Tibial nerve (tissue), 4 donors: ENCODE measurements around the gene HTRA3. TPM values are rescaled to one million over a fixed set of nuclear protein-coding genes. Genes with fewer than 3 reads are reported as not detected.

Source experiments
- DNase-seq, 2 donors: peaks; one replicate each; pipeline ENCODE4 v3.0.0-alpha.2; 2019; ENCODE audit warnings: low spot score in 2 of 2
- H3K27ac ChIP-seq, 4 donors: fragments of 200-600 bp; sonication (generic) in 3 of 4; one replicate each; pipeline ENCODE4 v1.5.1; 2017 to 2019; ENCODE audit warnings: mild to moderate bottlenecking in 1 of 4
- H3K27me3 ChIP-seq, 2 donors: fragments of 200-600 bp; sonication (generic) in 1 of 2; one replicate each; pipeline versions ENCODE4 v1.5.1 to v1.6.0; 2017 to 2019
- H3K36me3 ChIP-seq, 3 donors: fragments of 200-600 bp; sonication (generic); one replicate each; pipeline ENCODE4 v1.5.1; 2018 to 2019
- H3K4me1 ChIP-seq, 4 donors: fragments of 200-600 bp; sonication (generic) in 3 of 4; one replicate each; pipeline ENCODE4 v1.5.1; 2017 to 2019
- H3K4me3 ChIP-seq, 4 donors: fragments of 200-600 bp; sonication (generic) in 3 of 4; one replicate each; pipeline ENCODE4 v1.5.1; 2017 to 2019; ENCODE audit warnings: mild to moderate bottlenecking in 1 of 4, moderate library complexity in 1 of 4
- H3K9me3 ChIP-seq, 4 donors: fragments of 200-600 bp; sonication (generic) in 3 of 4; one replicate each; pipeline ENCODE4 v1.5.1; 2017 to 2019
- CTCF ChIP-seq, 5 experiments: fragments of 200-600 bp in 3 of 5; fragments of 450-650 bp in 2 of 5; sonication (generic) in 3 of 5; IDR thresholded peaks; one replicate each; pipeline ENCODE4 v1.5.1; 2016 to 2019; ENCODE audit warnings: antibody characterized with exemption in 5 of 5, mild to moderate bottlenecking in 3 of 5, moderate library complexity in 2 of 5
- EP300 ChIP-seq, 2 donors: sonication (generic); formaldehyde crosslinking; IDR thresholded peaks; one replicate each; pipeline ENCODE4 v1.6.1; 2017; ENCODE audit warnings: antibody characterized with exemption in 2 of 2, mild to moderate bottlenecking in 1 of 2
- POLR2A ChIP-seq, 2 donors: fragments of 450-650 bp; IDR thresholded peaks; one replicate each; pipeline ENCODE4 v1.6.1; 2017; ENCODE audit warnings: antibody characterized with exemption in 2 of 2, mild to moderate bottlenecking in 2 of 2, moderate library complexity in 2 of 2
- WGBS, 2 donors: methylation state at CpG; one replicate each; pipeline ENCODE4 v1.1.5; 2018; 5-methylcytosine and 5-hydroxymethylcytosine counted together
- total RNA-seq, 4 donors: library from RNA; depleted of rRNA; stranded (reverse); fragments of >200 nt; gene quantifications; one replicate each; pipeline ENCODE4 v1.1.0, GENCODE V29; 2016

HTRA3 gene
- total RNA-seq, 4 donors from 2014 or later = 34.9 to 54.3 (median 43.5) TPM

GRCh38 chr4:8278421-8279287 is 9.1 kb downstream of the HTRA3 start:
- peaks cover 0 to 63% (median 8%) of the 10 kb centered on the region in 4 donors for H3K4me1 ChIP-seq
- TF ChIP-seq POLR2A (IDR thresholded peaks at IDR 0.05) (no peak), EP300 (IDR thresholded peaks at IDR 0.05) (no peak), CTCF (IDR thresholded peaks at IDR 0.05) (no peak)
- 34 to 35% methylated on average over 17 of the region's 17 CpGs for WGBS, 2 donors
- no peak overlapping the region for H3K27ac ChIP-seq
- no peak overlapping the region for H3K4me3 ChIP-seq
- H3K27me3 ChIP-seq = no peaks in the 10 kb centered on the region
- DNase-seq = no peak
- H3K9me3 ChIP-seq = no peaks in the 10 kb centered on the region
- H3K36me3 ChIP-seq = no peaks in the 10 kb centered on the region

- no peaks in the 10 kb centered on the region for H3K36me3 ChIP-seq
- 80 to 86% methylated on average over 19 to 22 of the region's 22 CpGs for WGBS, 2 donors
- H3K27me3 ChIP-seq = no peaks in the 10 kb centered on the region
- TF ChIP-seq CTCF (IDR thresholded peaks at IDR 0.05) = no peak
- TF ChIP-seq POLR2A (IDR thresholded peaks at IDR 0.05) = no peak
- no peak for TF ChIP-seq EP300 (IDR thresholded peaks at IDR 0.05)
- no peaks in the 10 kb centered on the region for H3K9me3 ChIP-seq
- H3K27ac ChIP-seq = no peak overlapping the region
- DNase-seq = no peak
- H3K4me3 ChIP-seq = no peak overlapping the region
- peaks cover 0 to 55% (median 5%) of the 10 kb centered on the region in 4 donors for H3K4me1 ChIP-seq
These were observed 10.0 kb downstream of the HTRA3 start for GRCh38 chr4:8279321-8280157.

GRCh38 chr4:8280158-8280875 is 10.8 kb downstream of the HTRA3 start:
- WGBS, 2 donors = 78 to 88% methylated on average over 20 of the region's 25 CpGs
- TF ChIP-seq EP300 (IDR thresholded peaks at IDR 0.05) (no peak), POLR2A (IDR thresholded peaks at IDR 0.05) (no peak), CTCF (IDR thresholded peaks at IDR 0.05) (no peak)
- H3K9me3 ChIP-seq = no peaks in the 10 kb centered on the region

DNA sequence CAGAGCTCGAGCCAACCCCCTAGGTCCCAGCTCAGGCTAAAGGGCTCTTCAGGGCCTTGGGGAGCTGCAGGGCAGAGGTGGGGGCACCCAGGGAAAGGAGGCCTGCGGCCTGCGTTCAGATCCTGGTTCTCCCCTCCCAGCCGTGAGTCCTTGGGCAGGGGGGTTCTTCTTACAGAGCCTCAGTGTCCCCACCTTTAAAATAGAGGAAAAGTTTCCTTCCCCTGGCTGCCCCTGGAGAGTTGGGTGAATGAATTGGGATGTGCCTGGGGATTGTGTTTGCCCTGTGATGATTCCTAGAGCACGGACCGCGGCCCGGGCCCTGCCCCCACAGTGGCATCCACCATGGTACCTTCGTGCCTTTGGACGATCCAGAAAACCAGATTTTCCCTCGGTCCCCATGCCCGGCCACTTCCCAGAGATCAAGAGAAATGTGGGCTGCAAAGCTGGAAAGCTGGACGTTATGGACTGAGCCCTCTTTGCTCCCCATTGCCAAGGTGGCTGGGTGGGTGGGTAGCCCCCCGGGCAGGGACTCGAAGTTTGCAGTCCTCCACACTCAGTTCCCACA is 11.4 kb downstream of the HTRA3 start:
- no peaks in the 10 kb centered on the region for H3K27me3 ChIP-seq
- H3K4me1 ChIP-seq = peaks cover 0 to 41% (median 0%) of the 10 kb centered on the region in 4 donors
- peak overlapping the region in 1 of 4 donors; percentile 26 for H3K27ac ChIP-seq
- H3K9me3 ChIP-seq = no peaks in the 10 kb centered on the region
- WGBS, 2 donors = 87% methylated on average over 15 of the region's 15 CpGs
- TF ChIP-seq POLR2A (IDR thresholded peaks at IDR 0.05) (no peak), EP300 (IDR thresholded peaks at IDR 0.05) (no peak), CTCF (IDR thresholded peaks at IDR 0.05) (no peak)
- no peak overlapping the region for H3K4me3 ChIP-seq
- DNase-seq = no peak
- H3K36me3 ChIP-seq = no peaks in the 10 kb centered on the region

More at GRCh38 chr4:8280158-8280875, 10.8 kb downstream of the HTRA3 start:
- Histone ChIP-seq H3K27me3 (no peaks in the 10 kb centered on the region), H3K4me1 (peaks cover 0 to 47% (median 1%) of the 10 kb centered on the region in 4 donors), H3K27ac (peak overlapping the region in 1 of 4 donors; percentile 26), H3K36me3 (no peaks in the 10 kb centered on the region), H3K4me3 (no peak overlapping the region)
- no peak for DNase-seq
